HG02571 (cell line): ENCODE data around the gene RAB33B.
"Not testable (repeated sequence)": the region's sequence is repeated elsewhere in the genome, so short reads cannot be mapped to it uniquely, and the experiment has no call there.

ENCODE experiments used
- ATAC-seq: cut with Tn5 transposase; IDR thresholded peaks from one replicate; pipeline ENCODE4 v1.9.1; 2021; ENCODE audit warnings: mild to moderate bottlenecking, moderate library complexity; ENCODE audit not compliant: unreplicated experiment

Gene RAB33B

GRCh38 chr4:139461022-139461628 lies 7.2 kb downstream of the RAB33B start:
- ATAC-seq, result no peak

DNA sequence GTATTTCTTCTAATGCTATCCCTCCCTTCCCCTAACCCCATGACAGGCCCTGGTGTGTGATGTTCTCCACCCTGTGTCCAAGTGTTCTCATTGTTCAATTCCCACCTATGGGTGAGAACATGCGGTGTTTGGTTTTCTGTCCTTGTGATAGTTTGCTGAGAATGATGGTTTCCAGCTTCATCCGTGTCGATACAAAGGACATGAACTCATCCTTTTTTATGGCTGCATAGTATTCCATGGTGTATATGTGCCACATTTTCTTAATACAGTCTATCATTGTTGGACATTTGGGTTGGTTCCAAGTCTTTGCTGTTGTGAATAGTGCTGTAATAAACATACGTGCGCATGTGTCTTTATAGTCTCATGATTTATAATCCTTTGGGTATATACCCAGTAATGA lies 10.6 kb downstream of the RAB33B start:
- not testable (repeated sequence) for ATAC-seq

DNA sequence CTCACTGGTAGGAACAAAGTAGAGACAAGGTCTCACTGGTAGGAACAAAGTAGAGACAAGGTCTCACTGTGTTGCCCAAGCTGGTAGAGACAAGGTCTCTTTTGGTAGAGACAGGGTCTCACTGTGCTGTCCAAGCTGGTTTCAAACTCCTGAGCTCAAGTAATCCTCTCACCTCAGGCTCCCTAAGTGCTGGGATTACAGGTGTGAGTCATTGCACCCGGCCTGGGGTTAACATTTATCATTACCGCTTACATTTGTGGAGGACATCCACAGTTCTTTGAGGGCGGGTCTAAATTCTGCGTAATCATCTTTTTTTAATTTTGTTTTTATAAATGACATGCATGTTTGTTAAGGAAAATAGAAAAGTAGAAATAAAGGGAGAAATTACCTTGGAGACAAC lies 12.0 kb downstream of the RAB33B start:
- no peak for ATAC-seq

GRCh38 chr4:139468756-139469155 lies 14.8 kb downstream of the RAB33B start:
- not testable (repeated sequence) for ATAC-seq

DNA sequence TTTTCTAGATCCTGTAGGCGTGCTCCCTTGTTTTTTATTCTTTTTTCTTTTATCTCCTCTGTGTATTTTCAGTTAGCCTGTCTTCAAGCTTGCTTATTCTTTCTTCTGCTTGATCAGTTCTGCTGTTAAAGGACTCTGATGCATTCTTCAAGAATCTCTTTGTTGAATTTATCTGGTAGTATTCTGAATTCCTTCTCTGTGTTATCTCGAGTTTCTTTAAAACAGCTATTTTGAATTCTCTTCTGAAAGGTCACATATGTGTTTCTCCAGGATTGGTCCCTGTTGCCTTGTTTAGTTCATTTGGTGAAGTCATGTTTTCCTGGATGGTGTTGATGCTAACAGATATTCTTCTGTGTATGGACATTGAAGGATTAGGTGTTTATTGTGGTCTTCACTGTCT lies 15.3 kb downstream of the RAB33B start:
- no peak for ATAC-seq

- ATAC-seq, result no peak
Observed at GRCh38 chr4:139469869-139470268, 15.9 kb downstream of the RAB33B start.

- ATAC-seq, result no peak
Observed at GRCh38 chr4:139470295-139470694, 16.4 kb downstream of the RAB33B start.

GRCh38 chr4:139470997-139471665 lies 17.2 kb downstream of the RAB33B start:
- no peak for ATAC-seq

GRCh38 chr4:139472852-139473251 lies 18.9 kb downstream of the RAB33B start:
- ATAC-seq, result no peak

DNA sequence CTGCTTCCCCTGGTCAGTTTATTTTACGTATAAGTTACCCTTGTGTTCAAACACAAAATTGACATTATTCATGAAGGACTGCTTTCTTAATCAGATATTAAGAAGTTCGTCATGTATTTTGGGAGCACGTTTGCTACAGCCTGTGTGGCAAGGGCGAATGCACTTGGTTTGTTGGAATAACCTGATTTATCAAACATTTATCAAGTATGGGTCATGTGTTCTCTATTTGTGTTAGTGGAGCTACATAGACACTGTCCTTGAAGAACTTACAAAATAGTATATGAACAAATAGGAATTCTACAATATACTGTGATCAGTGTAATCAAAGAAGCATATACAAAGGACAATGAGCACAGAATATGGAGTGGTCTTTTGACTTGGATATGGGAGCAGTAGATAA lies 22.4 kb downstream of the RAB33B start:
- no peak for ATAC-seq

DNA sequence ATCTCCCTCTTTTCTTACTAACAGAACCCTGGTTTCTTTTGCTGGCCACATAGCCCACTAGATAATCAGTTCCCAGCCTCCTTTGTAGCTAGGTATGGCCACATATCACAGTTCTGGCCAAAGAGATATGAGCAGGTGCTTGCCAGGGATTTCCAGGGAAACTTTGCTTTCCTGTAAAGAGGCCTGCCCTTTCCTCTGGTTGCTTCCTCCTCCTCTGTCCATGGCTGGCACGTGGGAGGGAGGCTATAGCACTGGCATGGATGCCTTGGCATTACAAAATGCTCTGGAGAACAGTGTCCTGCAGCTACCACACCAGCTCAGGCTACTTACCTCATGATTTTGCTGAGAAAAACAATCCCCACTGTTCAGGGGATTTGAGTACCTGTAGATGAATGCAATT lies 27.5 kb downstream of the RAB33B start:
- ATAC-seq, result no peak

GRCh38 chr4:139483000-139483399 lies 29.1 kb downstream of the RAB33B start:
- no peak for ATAC-seq

GRCh38 chr4:139484783-139485311 lies 30.9 kb downstream of the RAB33B start:
- no peak for ATAC-seq

- no peak for ATAC-seq
Observed at GRCh38 chr4:139488442-139488841, 34.5 kb downstream of the RAB33B start.

GRCh38 chr4:139489638-139490037 lies 35.7 kb downstream of the RAB33B start:
- no peak for ATAC-seq

DNA sequence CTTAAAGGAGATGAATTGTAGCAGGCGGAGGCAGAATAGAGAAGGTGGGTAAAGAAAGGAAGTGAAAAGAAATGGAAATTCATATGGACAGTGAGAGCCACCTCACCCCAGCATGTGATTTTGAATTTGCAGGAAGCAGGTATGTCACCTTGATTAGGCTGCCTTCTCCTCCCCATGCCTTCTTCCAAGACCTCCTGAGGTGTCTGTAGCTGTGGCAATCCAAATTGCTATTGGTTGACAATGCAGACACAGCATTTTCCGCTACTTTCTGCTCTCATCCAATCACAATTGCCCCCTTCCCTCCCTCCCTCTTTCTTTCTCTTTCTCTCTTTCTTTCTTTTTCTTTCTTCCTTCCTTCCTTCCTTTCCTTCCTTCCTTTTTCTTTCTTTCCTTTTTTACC lies 38.5 kb downstream of the RAB33B start:
- no peak for ATAC-seq

- ATAC-seq, result no peak
Observed at GRCh38 chr4:139493176-139493575, 39.3 kb downstream of the RAB33B start.

GRCh38 chr4:139499186-139499585 lies 45.3 kb downstream of the RAB33B start:
- no peak for ATAC-seq

DNA sequence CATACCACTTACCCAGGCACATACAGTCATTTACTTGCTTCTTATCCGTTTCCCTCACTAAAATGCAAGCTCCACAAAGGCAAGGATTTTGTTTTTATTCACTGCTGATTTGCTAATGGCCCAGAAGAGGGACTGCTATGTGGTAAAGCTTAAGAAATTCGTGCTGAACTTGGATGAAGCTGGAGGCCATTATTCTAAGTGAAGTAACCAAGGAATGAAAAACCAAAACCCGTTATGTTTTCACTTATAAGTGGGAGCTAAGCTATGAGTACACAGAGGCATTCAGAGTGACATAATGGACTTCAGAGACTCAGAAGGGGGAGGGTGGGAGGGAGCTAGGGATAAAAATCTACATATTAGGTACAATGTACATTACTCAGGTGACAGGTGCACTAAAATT lies 47.2 kb downstream of the RAB33B start:
- no peak for ATAC-seq

DNA sequence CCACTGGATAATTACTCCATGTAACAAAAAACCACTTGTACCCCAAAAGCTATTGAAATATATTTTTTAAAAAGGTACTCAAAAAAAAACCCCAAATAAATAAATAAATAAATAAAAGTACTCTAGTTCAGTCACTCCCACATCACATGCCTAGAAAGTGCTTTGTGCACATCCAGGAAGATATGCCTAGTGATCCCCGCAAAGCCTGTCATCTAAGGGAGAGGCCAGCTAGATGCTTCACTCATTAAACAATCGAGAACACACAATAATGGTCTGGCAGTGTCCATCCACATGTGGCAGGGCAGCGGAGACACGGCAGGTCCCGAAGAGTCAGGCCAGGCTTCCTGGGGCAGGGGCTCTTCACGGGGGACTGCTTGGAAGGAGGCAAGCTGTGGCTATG lies 47.6 kb downstream of the RAB33B start:
- ATAC-seq, result no peak

DNA sequence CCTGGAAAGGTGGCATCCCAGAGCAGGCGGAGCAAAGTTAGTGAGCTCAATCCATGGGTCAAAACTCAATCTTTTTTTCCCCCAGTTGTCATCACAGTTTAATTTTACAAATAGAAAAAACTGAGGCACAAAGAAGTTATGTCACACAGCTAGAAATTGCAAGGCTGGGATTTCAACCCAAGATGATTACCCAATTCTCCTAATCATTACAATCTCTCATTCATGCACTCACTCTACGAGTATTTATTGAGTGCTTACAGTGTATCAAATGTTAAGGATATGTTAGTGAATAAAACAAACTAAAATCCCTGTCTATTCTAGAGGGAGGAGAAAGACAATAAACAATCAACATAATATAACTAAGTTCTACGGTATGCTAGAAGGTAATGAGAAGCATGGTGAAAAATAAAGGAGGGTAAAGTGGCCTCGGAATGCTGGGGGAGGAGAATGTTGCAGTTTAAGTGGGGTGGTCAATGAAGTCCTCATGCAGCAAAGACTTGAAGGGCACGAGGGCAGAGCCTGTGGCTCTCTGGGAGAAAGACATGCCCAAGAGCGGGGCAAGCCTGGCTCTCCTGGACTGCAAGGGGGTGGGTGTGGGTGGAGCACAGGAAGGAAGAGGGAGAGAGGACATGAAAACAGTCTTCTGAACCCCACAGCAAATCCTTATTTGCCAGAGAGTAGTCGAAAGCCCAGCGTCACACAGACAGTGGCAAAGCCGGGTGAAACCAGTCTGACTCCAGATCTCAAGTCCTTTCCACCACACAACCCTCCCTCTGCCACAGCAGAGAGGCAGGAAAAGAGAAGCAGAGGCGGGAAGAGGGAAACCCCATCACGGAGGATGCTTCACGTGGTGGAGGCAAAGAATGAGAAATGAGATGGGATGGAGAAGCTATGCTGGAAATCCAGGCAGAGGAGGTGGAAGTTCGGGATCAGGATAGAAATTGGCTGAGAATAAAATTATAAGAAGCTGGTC lies 48.3 kb downstream of the RAB33B start:
- ATAC-seq, result no peak
